Stimulated activated CD8-positive, alpha-beta memory T cell treated with anti-CD3 and anti-CD28 coated beads, Interleukin-7, amount 100 ng/mL, for 1 hour (primary cell): ENCODE measurements around the gene GOLM1.

Source experiments
- DNase-seq, 2 donors: peaks; one replicate each; pipeline ENCODE4 v3.0.0-alpha.2; 2020; ENCODE audit warnings: low read depth in 2 of 2

Gene GOLM1

DNA sequence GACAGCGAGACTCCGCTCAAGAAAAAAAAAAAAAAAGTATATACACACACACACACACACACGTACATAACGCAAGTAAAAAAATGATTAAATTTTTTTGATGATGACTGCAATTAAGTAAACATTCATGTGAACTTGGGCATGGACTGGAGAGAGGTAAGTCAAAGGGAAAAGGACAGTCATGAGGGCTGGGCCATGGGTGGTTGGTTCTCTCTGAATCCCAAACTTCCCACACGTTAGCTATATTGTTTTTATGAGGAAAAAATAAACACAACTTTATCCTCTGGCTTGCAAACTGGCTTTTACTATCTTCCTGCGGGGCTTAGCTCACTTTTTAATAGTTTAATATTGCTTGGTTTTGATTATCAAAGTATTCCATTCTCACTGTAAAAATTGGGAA is 53.7 kb downstream of the GOLM1 start:
- DNase-seq, result no peak

GRCh38 chr9:86043999-86044398 is 55.4 kb downstream of the GOLM1 start:
- DNase-seq, result no peak

DNA sequence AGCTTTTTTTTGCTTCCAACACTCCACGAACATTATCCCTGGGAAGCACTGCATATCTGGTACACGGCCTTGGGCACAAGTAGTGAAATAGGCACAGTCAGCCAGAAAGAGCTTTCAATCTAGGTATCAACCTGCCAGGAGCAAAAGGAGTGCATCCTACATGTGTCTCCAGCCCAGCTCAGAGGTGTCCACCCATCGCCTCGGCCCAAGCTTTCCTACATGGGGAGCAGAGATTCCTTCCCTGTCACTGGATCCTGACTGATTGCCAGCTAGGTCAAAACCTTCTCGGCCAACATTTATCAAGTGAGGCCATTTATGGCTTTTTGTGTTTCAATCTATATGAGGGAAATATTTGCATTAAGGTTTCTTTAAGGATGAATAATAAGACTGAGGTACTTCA is 55.8 kb downstream of the GOLM1 start:
- no peak for DNase-seq

GRCh38 chr9:86042199-86042978 is 57.0 kb downstream of the GOLM1 start:
- DNase-seq, result no peak

DNA sequence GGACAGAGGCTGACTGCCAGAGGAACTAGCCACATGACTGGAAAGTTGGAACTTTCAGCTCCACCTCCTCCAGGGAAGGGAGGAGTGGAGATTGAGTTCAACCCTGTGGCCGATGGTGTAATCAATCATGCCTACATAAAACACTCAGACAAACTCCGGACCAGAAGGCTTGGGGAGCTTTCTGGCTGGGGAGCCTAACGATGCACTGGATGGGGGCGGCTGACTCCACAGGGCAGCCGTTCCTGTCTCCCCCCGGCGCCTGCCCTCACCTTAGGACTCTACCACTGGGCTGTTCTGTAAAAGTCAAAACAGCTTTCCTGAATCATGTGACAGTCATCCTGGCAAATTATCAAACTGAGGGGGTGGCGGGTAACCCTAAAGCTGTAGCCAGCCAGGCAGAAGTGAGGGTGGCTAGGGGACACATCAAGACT is 58.0 kb downstream of the GOLM1 start:
- no peak for DNase-seq

DNA sequence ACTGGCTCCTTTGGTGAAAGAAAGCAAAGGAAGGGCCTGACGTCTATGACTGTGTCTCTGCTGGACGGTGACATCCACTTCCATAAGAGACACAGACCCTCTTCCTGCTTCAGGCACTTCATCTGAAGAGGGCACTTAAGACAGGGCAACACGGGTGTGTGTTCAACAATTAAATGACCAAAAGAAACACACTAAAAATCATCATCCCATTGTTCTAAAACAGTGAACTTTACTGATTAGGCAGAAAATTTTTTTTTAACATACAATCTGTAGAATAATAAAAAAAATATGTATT is 58.5 kb downstream of the GOLM1 start:
- no peak for DNase-seq

GRCh38 chr9:86039991-86040860 is 59.1 kb downstream of the GOLM1 start:
- DNase-seq, result no peak

DNA sequence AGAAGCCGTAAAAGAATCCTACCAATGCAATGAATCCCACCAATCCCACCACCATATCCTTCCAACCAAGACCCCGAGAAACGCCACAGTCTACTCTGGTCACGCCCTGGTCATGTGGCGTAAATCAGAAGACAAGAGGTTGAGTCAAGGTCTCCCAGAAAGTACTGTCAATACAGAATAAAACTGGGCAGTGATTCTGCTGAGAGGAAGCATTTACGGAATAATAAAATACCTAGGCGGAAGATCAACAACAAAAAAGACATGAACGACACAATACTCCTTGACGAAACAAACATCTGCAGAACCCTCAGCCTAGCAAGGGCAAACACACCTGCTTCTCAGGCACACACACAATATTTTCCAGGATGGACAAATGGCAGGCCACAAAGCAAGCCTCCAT is 62.8 kb downstream of the GOLM1 start:
- DNase-seq, result no peak

- no peak for DNase-seq
These were observed 63.4 kb downstream of the GOLM1 start for GRCh38 chr9:86035827-86036440.

DNA sequence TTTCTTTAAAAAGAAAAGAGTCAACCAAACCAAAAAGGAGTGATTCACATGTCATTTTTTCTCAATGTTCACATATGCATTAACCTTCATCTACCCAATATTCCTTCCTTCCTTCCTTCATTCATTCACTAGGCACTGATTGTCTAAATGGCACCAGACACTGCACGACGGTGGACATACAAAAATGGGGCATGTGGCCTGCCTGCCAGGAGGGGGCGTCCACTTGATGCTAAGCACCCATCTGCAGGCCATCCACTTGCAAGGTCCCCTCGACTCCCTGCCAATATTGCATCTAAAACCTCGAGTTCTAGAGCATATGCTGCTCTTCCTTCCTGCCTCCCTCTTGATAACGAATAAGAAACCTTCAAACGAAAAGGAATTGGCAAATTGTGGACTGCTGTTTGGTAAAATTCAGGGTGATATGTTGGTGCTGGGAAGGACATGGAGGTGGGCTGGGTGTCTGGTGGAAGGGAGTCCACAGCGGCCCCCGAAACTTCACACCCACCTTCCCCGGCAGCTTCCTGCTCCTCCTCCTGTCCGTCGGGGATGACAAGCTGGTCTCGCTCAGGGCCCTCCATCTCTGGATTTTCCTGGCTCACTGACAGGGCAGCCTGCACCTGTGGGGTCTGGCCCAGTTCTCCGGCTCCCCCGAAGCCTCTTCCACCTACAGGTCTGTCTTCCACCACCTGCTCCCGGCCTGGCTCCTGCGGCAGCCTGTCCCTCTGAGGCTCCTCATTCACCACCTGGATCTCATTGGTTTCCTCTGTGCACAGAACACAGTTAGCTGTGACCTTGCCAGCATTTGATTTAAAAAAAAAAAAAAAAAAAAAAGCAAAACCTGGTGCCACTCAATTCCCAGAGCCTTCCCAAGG is 64.3 kb downstream of the GOLM1 start:
- no peak for DNase-seq

GRCh38 chr9:86027767-86028166 is 71.6 kb downstream of the GOLM1 start:
- no peak for DNase-seq

DNA sequence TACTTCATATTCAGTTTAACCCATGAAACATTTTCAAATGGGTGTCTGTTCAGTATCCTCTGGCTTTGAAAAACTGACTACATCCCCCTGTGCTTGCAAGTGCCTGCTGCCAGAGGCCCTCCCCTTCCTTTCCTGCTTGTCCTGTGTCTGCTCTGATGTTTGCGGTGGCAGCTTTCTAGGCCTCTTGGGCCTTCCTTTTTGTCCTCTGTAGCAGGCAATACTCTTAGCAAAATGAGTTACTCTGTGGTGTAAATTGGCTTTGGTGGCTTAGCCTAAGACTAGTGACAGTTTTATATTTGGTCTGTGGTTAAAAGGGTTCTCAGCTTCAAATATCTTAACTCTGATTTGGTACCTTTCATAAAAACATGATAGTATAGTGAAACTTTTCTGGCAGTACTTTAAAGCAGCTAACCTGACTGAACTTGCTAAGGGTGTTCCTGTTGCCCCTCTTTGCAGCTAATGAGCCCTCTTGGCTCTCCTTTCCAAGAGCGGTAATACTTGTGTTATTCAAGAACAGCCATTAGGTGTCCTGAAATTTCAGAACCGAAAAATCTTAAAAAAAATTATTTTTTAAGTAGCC is 76.6 kb downstream of the GOLM1 start:
- DNase-seq, result no peak

DNA sequence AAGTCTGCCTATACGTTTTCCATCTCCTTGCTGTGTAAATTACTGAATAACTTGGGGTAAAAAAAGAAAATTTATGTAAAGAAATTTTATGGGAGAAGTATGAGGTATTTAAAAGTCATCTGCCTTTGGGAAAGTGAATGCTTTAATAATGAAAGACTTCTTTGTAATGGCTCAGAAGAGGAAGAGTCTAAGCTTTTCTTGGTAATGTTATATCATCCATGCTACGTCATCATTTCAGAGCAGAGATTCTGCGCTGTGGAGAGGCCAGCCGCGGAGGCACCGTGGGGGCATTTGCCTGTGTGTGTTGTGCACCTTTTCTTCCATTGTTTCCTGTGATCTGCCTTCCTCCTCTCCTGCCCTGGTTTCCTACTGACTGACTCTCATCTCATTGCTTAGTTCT is 78.2 kb downstream of the GOLM1 start:
- DNase-seq, result no peak

DNA sequence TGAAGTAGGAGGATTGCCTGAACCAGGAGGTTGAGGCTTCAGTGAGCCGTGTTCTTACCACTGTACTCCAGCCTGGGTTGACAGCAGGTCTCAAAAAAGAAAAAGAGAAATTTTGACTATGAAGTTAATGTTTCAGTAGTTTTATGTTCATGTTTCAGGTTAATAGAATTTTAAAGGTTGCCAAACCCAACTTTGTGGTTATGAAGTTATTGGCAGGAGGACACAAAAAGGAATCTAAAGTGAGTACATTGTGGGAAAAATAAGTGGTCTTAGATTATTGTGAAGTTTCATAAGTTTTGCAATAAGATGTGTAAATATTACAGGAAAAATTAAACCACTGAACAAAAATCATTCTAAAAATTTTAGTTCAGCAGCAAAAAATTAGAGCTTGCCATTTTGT is 78.6 kb downstream of the GOLM1 start:
- no peak for DNase-seq

DNA sequence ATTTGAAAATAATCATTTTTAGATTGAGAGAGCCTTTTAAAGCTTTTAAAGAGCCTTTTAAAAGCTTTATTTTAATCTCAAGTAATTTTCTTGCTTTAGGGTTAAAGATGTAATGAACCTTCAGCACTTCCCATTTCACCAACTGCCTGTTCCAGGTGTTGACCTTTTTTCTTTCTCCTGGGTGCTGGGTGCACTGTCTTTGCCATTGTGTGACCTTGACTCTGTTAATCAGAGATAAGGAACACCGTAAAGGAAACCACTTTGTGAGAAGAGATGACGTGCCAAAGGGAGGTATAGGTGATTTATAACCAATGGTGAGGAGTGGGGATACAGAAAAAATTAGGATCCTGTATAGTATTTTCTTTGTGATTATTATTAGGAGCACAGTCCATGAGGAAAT is 90.2 kb downstream of the GOLM1 start:
- DNase-seq, result no peak

GRCh38 chr9:86005253-86005775 is 94.0 kb downstream of the GOLM1 start:
- no peak for DNase-seq

DNA sequence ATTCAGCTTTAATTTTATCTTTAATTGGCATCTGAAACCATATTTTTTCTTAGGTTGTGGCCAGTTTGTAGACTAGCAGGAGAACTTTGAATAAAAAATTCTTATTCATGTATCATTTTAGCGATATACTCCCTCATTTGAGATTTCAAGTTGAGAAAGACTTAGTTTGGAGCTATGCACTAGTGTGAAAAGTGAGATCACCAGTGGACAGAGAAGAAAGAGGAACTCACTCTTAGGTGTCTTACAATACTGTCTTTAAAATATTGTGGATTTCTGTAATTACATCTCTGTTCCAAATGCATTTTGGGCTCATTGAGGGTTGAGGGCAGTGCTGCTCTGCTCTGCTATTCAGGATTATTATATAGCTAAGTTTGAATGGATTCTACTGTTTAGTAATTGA is 103.8 kb downstream of the GOLM1 start:
- DNase-seq, result no peak

- no peak for DNase-seq
These were observed 104.3 kb downstream of the GOLM1 start for GRCh38 chr9:85995097-85995496.

GRCh38 chr9:85994191-85994590 is 105.2 kb downstream of the GOLM1 start:
- DNase-seq, result no peak

DNA sequence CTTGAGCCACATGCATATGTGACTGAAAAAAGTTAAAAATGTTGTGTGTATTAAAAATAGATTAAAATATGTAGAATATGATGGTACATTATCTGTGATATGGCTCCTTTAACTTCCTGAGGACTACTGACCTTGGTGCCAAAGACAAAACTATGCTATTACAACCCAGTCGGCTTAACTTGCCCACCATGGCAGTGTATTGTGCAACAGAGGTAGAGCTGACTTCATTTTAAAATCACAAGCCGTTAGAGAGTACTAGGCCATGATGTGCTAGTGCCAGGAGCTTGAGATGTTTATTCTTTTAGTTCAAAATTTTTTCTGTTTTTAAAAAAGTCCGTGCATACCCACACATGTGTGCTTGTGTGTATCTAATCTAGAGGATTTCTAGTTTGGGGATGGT is 112.1 kb downstream of the GOLM1 start:
- DNase-seq, result no peak

GRCh38 chr9:85984457-85984856 is 114.9 kb downstream of the GOLM1 start:
- no peak for DNase-seq
